SK-N-SH treated with all-trans-retinoic acid at 6 μM for 48 hours (cell line): Measurements from ENCODE around the gene SIN3A.
"Not testable (repeated sequence)": the region's sequence is repeated elsewhere in the genome, so short reads cannot be mapped to it uniquely, and the experiment has no call there.

Source experiments
- ATAC-seq: fragments of 200-7000 bp; cut with Tn5 transposase; 3 replicates; pipeline ENCODE4 v1.9.1; 2020; ENCODE audit warnings: mild to moderate bottlenecking, moderate library complexity
- BACH2 ChIP-seq: fragments of 250-450 bp; sonication (Bioruptor Pico); IDR thresholded peaks from 2 replicates; pipeline ENCODE4 v1.9.0; 2021; ENCODE audit warnings: mild to moderate bottlenecking, borderline replicate concordance
- CSDC2 ChIP-seq: fragments of 250-450 bp; sonication (Bioruptor Pico); IDR thresholded peaks from 2 replicates; pipeline ENCODE4 v1.5.0; 2020; ENCODE audit warnings: mild to moderate bottlenecking, moderate library complexity
- ESRRG ChIP-seq: fragments of 250-450 bp; sonication (Bioruptor Pico); IDR thresholded peaks from 2 replicates; pipeline ENCODE4 v1.6.1; 2021; ENCODE audit warnings: mild to moderate bottlenecking
- GLIS3 ChIP-seq: fragments of 250-450 bp; sonication (Bioruptor Pico); IDR thresholded peaks from 2 replicates; pipeline ENCODE4 v1.5.0; 2020; ENCODE audit warnings: mild to moderate bottlenecking, moderate library complexity
- OSR1 ChIP-seq: fragments of 250-450 bp; sonication (Bioruptor Pico); IDR thresholded peaks from 2 replicates; pipeline ENCODE4 v1.8.0; 2022; ENCODE audit warnings: moderate library complexity, mild to moderate bottlenecking, inconsistent platforms
- PPARA ChIP-seq: fragments of 250-450 bp; sonication (Bioruptor Pico); IDR thresholded peaks from 2 replicates; pipeline ENCODE4 v1.5.0; 2020; ENCODE audit warnings: mild to moderate bottlenecking, borderline replicate concordance
- TCF4 ChIP-seq: fragments of 250-450 bp; sonication (Bioruptor Pico); IDR thresholded peaks from 2 replicates; pipeline ENCODE4 v1.8.0; 2021; ENCODE audit warnings: mild to moderate bottlenecking, moderate library complexity, borderline replicate concordance
- ZFP30 ChIP-seq: fragments of 450-650 bp; formaldehyde crosslinking; IDR thresholded peaks from 2 replicates; pipeline ENCODE4 v1.5.0; 2022; ENCODE audit warnings: mild to moderate bottlenecking, moderate library complexity
- ZNF565 ChIP-seq: fragments of 450-650 bp; formaldehyde crosslinking; conservative IDR thresholded peaks from 2 replicates; pipeline ENCODE4 v1.5.0; 2020; ENCODE audit warnings: low read depth, mild to moderate bottlenecking, moderate library complexity
- ZNF70 ChIP-seq: fragments of 450-650 bp; formaldehyde crosslinking; IDR thresholded peaks from 2 replicates; pipeline ENCODE4 v1.5.0; 2020; ENCODE audit warnings: mild to moderate bottlenecking, moderate library complexity
- ZNF8 ChIP-seq: fragments of 450-650 bp; formaldehyde crosslinking; IDR thresholded peaks from 2 replicates; pipeline ENCODE4 v1.5.0; 2020; ENCODE audit warnings: mild to moderate bottlenecking, moderate library complexity
- TF ChIP-seq, protein P1 (sequence below): fragments of 250-450 bp; sonication (Bioruptor Pico); IDR thresholded peaks from 2 replicates; pipeline ENCODE4 v1.5.1; 2021; ENCODE audit warnings: mild to moderate bottlenecking, moderate library complexity
- TF ChIP-seq, protein P2 (sequence below): fragments of 250-450 bp; sonication (Bioruptor Pico); IDR thresholded peaks from 2 replicates; pipeline ENCODE4 v1.5.0; 2020; ENCODE audit warnings: mild to moderate bottlenecking, moderate library complexity
- TF ChIP-seq, protein P3 (sequence below): fragments of 250-450 bp; sonication (Bioruptor Pico); IDR thresholded peaks from 2 replicates; pipeline ENCODE4 v1.5.1; 2020; ENCODE audit warnings: low read depth, mild to moderate bottlenecking, moderate library complexity
- TF ChIP-seq, protein P4 (sequence below): fragments of 250-450 bp; sonication (Bioruptor Pico); IDR thresholded peaks from 2 replicates; pipeline ENCODE4 v1.8.0; 2020; ENCODE audit warnings: mild to moderate bottlenecking, moderate library complexity, borderline replicate concordance

Gene SIN3A

DNA sequence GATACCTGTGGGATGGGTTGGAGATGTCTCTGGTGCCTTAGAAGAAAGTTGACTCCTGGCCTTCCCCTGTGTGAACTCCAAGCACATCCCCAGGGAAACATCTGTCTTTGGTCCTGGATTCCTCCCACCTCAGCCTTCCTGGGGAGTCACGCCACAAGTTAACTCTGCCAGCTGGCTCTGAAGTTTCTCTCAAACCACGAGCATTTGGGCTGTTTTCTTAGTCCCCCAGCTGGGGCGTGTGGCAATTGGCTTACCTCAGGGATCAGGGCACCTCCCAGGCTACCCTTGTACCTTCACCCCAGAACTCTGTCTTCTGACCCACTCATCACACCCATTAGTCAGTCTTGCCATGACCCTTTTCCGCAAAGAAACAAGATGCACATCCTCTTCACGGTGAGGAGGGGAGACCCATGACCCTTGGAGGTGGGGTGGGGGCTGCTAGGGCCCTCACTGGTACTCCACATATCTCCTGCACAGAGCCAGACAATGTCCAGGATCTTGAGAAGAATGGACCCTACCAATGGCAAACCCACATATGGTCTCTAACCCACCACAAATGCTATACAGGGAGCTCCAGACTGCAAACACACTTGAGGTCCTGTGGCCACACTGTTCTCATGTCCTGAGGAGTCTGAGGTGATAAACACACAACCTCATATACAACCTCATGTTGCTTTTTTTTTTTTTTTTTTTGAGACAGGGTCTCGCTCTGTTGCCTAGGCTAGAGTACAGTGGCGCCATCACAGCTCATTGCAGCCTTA lies 100.7 kb downstream of the SIN3A start (continued):
- no peak for TF ChIP-seq ZFP30 (CRISPR knock-in tag)
- TF ChIP-seq, protein P1, sequence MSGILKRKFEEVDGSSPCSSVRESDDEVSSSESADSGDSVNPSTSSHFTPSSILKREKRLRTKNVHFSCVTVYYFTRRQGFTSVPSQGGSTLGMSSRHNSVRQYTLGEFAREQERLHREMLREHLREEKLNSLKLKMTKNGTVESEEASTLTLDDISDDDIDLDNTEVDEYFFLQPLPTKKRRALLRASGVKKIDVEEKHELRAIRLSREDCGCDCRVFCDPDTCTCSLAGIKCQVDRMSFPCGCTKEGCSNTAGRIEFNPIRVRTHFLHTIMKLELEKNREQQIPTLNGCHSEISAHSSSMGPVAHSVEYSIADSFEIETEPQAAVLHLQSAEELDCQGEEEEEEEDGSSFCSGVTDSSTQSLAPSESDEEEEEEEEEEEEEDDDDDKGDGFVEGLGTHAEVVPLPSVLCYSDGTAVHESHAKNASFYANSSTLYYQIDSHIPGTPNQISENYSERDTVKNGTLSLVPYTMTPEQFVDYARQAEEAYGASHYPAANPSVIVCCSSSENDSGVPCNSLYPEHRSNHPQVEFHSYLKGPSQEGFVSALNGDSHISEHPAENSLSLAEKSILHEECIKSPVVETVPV, result no peak
- TF ChIP-seq, protein P2, sequence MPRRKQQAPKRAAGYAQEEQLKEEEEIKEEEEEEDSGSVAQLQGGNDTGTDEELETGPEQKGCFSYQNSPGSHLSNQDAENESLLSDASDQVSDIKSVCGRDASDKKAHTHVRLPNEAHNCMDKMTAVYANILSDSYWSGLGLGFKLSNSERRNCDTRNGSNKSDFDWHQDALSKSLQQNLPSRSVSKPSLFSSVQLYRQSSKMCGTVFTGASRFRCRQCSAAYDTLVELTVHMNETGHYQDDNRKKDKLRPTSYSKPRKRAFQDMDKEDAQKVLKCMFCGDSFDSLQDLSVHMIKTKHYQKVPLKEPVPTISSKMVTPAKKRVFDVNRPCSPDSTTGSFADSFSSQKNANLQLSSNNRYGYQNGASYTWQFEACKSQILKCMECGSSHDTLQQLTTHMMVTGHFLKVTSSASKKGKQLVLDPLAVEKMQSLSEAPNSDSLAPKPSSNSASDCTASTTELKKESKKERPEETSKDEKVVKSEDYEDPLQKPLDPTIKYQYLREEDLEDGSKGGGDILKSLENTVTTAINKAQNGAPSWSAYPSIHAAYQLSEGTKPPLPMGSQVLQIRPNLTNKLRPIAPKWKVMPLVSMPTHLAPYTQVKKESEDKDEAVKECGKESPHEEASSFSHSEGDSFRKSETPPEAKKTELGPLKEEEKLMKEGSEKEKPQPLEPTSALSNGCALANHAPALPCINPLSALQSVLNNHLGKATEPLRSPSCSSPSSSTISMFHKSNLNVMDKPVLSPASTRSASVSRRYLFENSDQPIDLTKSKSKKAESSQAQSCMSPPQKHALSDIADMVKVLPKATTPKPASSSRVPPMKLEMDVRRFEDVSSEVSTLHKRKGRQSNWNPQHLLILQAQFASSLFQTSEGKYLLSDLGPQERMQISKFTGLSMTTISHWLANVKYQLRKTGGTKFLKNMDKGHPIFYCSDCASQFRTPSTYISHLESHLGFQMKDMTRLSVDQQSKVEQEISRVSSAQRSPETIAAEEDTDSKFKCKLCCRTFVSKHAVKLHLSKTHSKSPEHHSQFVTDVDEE (CRISPR knock-in tag), result no peak
- no peak for TF ChIP-seq CSDC2 (CRISPR knock-in tag)
- no peak for TF ChIP-seq PPARA (CRISPR knock-in tag)
- no peak for TF ChIP-seq ZNF70 (CRISPR knock-in tag)
- no peak for TF ChIP-seq BACH2 (CRISPR knock-in tag)

DNA sequence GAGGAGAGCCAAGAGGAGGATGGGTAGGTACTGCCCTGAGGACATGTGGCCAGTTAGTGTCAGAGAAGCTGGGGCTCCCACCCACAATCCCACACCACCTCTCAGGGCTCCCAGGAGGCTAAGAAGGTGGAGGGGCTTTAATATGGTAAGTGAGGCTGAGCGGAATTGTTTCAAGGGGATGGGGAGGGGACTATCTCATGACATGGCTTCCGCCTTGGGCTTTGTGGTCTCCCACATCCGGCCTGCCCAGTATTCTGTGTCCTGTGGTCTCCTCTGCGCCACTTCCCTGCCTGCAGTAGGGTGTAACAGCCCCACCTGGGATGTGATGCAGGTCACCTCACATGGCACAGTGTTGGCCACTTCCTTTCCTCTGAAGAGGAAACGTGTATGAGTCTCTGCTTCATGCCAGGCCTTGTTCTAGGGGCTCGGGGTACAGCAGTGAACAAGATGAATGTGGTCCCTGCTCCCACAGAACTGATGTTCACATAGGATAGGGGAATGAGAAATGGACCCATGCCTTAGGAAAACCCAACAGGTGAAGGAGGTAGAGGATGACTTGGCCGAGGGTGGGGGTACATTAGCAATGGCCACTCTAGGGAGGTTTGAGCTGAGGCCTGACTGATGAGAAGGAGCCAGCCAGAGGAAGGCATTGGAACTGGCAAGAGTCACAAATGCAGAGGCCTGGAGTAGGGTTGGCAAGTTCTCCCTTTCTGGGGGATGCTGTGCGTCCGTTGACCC lies 101.5 kb downstream of the SIN3A start:
- no peak for ATAC-seq
- TF ChIP-seq, protein P3, sequence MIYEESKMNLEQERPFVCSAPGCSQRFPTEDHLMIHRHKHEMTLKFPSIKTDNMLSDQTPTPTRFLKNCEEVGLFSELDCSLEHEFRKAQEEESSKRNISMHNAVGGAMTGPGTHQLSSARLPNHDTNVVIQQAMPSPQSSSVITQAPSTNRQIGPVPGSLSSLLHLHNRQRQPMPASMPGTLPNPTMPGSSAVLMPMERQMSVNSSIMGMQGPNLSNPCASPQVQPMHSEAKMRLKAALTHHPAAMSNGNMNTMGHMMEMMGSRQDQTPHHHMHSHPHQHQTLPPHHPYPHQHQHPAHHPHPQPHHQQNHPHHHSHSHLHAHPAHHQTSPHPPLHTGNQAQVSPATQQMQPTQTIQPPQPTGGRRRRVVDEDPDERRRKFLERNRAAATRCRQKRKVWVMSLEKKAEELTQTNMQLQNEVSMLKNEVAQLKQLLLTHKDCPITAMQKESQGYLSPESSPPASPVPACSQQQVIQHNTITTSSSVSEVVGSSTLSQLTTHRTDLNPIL (CRISPR knock-in tag), result no peak
- TF ChIP-seq, protein P1, result no peak
- TF ChIP-seq ESRRG (CRISPR knock-in tag) (no peak), ZNF8 (no peak), ZFP30 (CRISPR knock-in tag) (no peak), GLIS3 (no peak), CSDC2 (CRISPR knock-in tag) (no peak), BACH2 (CRISPR knock-in tag) (no peak)

DNA sequence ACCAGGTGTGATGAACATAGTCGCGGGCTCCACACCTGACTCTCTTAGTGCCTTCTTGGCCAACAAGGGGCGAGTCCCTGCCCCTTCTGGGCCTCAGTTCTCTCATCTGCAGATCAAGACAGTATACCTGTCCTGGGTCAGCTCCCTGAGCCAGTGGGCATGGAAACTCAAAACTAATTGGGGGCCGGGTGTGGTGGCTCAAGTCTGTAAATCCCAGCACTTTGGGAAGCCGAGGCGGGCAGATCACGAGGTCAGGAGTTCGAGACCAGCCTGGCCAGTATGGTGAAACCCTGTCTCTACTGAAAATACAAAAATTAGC lies 102.2 kb downstream of the SIN3A start:
- not testable (repeated sequence) for ATAC-seq

DNA sequence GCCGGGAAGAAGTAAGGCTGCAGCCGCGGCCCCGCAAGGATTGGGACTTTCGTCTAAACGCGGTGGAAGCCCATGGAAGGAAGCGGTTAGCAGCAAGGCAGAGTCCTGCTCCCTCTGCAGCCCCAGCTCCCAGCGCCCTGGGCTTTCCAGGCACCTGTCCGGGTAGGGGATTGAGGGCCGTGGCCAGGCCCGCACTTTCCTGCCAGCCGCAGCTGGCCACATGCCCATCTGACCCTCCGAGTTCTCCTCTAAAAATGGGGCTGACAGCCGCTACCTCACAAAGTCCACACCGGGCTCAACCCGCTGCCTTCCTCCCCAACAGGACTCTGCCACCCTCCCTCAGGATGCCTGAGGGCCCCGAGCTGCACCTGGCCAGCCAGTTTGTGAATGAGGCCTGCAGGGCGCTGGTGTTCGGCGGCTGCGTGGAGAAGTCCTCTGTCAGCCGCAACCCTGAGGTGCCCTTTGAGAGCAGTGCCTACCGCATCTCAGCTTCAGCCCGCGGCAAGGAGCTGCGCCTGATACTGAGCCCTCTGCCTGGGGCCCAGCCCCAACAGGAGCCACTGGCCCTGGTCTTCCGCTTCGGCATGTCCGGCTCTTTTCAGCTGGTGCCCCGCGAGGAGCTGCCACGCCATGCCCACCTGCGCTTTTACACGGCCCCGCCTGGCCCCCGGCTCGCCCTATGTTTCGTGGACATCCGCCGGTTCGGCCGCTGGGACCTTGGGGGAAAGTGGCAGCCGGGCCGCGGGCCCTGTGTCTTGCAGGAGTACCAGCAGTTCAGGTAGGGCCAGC lies 102.7 kb downstream of the SIN3A start:
- TF ChIP-seq BACH2 (CRISPR knock-in tag), result no peak
- TF ChIP-seq OSR1 (CRISPR knock-in tag), result no peak
- TF ChIP-seq, protein P4, sequence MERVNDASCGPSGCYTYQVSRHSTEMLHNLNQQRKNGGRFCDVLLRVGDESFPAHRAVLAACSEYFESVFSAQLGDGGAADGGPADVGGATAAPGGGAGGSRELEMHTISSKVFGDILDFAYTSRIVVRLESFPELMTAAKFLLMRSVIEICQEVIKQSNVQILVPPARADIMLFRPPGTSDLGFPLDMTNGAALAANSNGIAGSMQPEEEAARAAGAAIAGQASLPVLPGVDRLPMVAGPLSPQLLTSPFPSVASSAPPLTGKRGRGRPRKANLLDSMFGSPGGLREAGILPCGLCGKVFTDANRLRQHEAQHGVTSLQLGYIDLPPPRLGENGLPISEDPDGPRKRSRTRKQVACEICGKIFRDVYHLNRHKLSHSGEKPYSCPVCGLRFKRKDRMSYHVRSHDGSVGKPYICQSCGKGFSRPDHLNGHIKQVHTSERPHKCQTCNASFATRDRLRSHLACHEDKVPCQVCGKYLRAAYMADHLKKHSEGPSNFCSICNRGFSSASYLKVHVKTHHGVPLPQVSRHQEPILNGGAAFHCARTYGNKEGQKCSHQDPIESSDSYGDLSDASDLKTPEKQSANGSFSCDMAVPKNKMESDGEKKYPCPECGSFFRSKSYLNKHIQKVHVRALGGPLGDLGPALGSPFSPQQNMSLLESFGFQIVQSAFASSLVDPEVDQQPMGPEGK (CRISPR knock-in tag), result no peak
- TF ChIP-seq ZNF8, result no peak
- TF ChIP-seq, protein P1, result no peak
- TF ChIP-seq TCF4 (CRISPR knock-in tag), result no peak
- no peak for TF ChIP-seq ZNF70 (CRISPR knock-in tag)
- TF ChIP-seq PPARA (CRISPR knock-in tag), result no peak
- no peak for TF ChIP-seq ZNF565
- peak; percentile 24 for ATAC-seq
